NCI-H524 treated with DMSO at 0.1 percent for 48 hours (cell line): ENCODE data around the gene VIPR2.

ENCODE experiments used
- DNase-seq: peaks from one replicate; lab custom pipeline; 2025; lab: John Stamatoyannopoulos, UW

Gene VIPR2

DNA sequence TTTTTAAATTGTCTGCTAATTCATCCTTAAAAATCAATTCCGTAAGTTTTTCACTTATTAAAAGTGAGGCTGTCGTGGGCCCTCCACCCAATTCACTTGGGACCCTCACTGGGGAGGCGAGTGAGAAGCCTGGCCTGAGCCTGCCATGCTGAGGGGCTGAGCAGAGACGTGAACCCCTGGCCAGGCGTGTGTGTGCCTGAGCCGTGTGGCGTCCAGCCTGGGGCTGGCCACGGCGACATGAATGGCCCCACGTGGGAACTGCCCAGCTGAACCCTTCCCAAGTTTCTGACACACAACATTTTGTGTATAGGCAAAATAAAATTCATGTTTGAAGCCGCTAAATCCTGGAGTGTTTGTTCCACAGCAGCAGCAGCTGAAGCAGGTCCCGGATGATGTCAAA lies 13.0 kb upstream of the VIPR2 start:
- no peak for DNase-seq

DNA sequence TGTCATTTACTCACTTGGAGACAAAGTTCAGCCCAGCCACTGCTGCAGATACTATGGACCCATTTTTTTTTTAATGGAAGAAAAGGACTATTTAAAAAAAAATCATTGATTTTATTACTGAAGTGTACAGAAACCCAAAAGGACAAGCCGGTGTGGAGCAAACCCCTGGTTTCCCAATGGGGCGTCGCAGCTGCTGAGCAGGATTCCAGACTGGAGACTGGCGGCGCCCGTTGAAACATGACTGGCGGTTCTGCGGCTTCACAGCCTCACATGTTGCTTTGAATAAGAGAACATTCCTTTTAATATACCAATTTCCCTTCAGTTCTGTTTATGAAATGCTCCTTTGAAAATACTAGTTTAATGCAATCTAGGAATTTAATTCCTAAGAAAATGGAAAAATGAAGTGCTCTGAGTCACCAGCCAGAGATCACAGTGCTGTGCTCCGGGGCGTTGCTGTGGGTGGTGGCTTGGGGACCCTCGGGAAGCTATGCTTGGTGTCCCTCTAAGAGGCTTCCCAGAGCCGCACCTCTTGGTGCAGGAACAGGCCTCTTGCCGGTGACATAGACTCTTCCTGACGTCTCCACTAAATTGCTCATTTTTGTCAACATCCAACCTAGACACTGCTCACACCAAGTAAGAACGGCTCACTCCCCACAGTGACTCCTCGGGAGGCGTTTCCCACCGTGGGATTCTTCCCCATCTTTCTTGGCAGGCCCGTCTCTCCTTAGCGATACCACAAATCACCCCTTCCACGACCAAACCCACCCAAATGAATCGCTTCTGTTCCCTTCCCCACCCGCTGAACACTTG lies 12.0 kb upstream of the VIPR2 start:
- no peak for DNase-seq

DNA sequence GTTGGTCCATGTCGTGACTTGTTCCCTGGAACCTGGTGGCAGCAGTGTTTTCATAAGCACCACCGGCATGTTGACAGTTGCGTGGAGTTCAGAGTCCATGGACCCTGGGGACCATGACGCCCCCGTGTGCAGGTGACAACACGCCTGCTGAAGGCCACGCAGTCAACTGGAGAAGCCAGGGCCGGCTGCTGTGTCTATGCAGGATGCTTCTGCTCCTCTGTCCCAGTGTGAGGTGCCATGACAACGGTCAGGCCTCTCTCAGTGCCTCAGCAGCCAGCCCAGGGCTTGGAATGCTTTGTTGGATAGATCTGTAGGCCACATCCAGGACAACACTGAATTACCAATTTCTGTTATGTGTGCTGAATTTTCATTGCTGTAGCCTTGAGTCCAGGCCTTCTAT lies 10.7 kb upstream of the VIPR2 start:
- DNase-seq, result no peak

DNA sequence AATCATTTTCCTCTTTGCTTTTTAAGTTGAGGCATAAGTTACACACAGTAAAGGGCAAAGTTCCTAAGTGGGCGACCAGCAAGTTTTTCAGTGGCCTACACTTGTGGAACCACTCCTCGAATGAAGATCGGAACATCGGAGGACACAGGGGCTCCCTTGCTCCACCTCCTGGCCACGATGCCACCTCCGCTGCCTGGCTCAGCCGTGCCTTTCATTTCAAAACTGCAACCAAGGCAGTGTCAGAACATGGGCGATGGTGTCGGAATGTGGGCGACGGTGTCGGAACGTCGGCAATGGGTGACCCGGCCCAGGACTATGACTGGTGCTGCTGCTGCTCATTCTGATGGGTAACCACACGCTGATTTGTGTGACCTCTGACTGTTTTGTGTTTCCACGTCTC lies 9.6 kb upstream of the VIPR2 start:
- no peak for DNase-seq

DNA sequence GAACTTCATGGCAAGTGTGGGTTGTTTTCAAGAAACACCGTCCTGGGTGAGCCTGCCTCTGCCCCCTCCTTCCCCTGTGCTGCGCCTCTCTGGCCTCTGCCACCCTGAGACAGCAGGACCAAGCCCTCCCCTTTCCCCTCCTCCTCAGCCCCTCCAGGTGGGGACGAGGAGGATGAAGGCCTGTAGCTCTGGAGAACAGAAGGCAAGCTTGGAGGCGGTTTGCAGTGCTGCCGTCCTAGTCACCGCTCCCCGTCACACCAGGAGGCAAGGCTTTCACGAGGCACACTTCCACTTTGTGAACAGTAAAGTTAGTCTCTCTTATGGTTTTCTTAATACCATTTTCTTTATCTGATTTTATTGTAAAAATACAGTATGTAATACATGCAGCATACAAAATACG lies 8.8 kb upstream of the VIPR2 start:
- DNase-seq, result no peak

DNA sequence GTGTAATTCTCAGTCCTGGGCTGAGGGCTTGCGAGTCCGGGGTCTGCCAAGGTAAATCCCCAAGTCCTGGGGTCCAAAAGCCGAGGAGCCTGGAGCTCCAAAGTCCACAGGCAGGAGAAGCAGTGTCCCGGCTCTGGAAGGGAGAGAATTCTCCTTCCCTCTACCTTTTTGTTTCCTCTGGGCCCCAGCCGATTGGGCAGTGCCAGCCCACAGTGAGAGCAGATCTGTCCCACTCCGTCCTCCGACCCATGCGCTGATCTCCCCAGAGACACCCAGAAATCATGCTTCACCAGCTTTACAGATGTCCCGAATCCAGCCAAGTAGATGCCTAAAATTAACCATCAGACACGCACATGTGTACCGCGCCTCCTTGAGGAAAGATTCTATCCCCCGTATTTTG lies 8.1 kb upstream of the VIPR2 start:
- no peak for DNase-seq

DNA sequence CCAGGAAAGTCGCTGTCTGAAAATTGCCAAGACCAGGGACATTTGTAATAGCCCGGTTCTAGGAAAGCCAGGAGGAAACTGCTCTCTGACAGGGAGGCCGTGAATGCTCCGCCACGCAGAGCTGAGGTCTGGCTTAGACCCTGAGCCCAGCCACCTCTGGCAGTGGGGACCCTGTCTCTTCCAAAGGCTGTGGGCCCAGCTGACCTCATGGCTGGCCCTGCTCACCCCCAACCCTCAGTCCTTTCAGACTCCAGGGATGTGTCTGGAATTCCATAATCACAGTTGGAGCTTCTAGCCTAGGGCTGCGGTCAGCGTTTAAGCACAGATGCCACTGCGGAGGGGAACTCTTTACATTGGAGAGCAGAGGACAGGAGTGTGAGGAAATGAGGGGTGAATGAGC lies 6.6 kb upstream of the VIPR2 start:
- no peak for DNase-seq

DNA sequence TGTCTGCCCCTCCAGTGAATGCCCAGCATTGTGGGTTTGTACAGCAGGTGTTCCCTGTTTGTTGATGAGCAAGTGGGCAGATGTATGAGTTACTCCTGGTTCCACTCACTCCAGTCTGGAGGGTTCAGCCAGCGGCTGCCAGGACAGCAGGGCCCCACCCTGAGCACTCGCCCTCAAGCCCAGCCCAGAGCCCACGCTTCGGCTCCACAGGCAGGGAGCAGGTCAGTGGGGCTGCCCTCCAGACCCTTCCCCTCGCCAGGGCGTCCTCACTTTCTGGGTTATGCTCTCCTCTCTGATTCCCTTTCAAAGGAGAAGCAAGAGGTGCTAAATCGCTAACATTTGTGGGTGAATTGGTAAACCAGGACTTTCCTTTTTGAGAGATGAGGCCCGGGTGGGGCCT lies 4.8 kb upstream of the VIPR2 start:
- DNase-seq, result no peak

DNA sequence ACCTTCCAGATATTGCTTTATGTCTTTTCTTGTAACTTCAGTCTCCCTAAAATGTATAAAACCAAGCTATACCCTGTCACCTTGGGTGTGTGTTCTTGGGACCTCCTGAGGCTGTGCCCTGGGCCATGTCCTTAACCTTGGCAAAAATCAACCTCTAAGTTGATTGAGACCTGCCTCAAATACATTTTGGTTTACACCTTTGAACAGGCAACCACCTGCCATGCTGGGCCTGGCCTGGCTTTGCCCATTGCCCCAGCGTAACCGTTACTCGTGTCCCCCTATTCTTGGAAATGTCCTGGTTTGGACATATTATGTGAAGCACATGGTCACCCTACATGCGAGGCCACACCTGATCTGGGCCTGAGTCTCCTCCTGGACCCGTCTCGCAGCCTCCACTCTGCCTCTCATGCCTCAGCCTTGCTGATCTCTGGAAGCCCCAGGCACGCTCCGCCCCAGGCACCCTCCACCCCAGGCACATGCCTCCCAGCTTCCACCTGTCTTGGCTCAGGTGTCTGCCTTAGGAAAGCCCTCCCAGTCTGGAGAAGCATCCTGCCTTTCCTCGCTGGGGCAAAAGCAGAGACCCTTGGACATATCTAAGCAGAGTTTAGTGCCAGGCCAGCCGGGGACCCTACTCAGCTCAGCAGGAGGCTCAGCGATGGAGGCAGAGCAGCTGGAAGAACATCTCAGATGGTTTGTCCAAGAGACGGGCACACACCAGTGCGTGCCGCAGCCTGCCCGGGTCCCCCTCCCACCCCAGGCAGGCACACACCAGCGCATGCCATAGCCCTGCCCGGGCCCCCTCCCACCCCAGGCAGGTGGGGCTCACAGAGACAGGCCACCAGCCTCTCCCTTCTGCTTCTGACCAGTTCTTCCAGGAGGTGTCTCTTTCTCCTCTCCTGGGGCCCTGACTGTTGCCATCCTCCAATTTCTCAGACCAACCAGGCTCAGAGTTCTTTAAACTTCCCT lies 4.0 kb upstream of the VIPR2 start:
- DNase-seq, result no peak

DNA sequence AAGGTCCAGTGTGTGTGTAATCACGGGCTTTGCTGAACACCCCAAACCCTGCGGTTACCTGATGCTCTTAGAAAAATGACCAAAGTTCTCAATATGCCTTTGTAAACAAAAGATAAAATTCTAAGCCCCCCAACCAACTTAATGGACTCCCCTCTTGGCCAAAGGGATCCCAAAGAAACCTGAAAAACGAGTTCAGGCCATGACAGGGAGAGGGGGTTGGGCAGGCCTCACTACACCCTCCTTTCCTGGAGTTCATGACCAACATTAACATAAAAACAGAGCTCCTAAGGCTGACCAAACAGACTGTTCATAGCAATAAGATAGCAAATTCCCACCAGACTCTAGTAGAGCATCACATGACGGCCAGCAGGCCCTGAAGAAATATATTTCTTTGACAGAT lies 3.0 kb upstream of the VIPR2 start:
- no peak for DNase-seq

DNA sequence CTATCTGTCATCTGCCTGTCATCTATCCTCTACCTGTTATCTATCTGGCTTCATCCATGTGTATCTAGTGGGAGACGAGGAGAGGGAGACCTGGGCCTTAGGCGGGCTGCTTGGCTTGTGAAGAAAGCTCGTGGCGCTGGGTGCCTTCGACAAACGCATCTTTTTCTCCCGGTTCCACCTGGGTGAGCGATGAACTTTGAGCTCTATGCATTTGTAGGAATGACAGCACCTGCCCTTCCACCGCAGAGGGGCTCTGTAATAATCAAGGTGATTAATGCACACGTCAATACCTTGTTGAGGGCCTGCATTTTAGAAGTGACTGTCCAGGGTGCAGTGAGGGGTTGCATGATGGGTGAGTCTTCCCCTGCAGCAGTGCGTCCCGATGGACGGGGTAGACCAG lies 2.6 kb upstream of the VIPR2 start:
- DNase-seq, result no peak

DNA sequence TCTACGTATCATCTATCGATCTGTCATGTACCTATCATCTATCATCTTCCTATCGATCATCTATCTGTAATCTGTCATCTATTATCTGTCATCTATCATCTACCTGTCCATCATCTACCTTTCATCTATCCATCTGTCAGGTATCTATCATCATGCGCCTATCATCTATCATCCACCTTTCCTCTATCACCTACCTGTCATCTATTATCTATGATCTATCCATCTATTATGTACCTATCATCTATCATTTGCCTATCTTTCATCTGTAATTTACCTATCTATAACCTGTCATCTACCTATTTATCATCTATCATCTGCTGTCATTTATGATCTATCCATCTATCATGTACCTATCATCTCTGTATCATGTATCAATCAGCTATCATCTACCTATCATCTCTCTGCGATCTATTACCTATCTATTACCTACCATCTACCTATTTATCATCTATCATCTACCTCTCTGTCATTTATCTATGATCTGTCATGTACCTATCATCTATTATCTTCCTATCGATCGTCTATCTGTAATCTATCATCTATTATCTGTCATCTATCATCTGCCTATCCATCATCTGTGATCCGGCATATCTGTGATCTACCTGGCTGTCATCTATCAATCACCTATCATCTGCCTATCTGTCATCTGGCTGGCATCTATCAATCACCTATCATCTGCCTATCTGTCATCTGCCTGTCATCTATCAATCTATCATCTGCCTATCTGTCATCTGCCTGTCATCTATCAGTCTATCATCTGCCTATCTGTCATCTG lies 1.6 kb upstream of the VIPR2 start:
- no peak for DNase-seq

DNA sequence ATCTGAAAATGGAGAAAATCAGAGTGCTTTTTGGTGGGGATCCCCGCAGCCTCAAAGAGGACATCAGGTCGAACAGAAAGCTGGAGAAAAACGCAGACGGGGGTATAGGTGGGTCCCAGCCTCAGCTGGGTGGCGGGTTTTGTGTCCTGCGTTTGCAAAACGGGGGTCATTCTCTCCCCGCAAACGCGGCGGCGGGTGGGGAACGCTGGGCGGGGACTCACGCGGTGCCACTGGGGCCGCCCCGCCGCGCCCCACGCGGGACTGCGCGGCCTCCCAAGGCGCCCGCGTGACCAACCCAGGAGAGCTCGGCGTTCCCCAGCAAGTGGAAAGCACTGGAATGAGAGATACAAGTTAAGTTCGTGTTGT lies 806 bp upstream of the VIPR2 start:
- no peak for DNase-seq

DNA sequence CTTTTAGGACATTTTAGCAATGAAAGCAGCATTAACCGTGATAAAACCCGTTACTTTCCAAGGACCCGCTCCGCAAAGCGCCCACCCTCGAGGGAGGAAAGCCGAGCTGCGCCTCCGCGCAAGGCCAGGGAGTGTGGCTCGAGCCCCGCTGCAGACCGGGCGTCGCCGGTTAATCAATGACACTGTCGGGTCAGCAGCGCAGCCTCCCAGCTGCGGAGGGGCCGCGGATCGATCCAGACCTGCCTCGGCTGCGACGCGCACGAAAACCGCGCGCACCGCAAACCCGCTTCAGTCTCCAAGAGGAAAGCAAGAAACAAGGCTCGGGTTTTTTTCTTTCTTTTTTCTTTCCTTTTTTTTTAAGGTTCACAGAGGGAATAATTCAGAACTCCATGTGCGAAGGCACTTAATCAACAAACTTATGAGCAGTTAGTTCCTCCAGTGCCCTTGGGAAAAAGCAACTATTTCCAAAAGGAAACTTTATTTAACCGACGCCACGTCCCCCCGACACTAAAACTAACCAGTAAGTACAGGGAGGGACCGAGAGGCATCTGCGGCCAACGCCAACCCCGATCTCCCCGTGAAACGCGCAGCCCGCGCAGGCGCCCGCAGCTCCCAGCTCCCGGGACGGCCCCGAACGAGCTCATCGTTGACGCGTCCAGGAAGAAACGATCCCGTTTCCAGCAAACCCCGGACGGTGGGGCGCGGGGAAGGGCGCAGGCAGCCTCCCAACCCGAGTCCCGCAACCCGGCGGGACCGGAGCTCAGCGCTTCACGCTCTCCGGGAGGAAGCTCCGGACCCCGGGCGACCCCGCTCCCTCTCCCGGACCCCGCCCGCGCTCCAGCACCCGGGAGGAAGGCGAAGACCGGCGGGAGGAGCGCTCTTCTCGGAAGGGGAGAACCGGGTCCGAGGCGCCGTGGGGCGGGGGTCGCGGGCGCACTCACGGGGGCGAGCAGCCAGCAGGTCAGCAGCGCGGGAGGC lies 598 bp downstream of the VIPR2 start:
- no peak for DNase-seq

DNA sequence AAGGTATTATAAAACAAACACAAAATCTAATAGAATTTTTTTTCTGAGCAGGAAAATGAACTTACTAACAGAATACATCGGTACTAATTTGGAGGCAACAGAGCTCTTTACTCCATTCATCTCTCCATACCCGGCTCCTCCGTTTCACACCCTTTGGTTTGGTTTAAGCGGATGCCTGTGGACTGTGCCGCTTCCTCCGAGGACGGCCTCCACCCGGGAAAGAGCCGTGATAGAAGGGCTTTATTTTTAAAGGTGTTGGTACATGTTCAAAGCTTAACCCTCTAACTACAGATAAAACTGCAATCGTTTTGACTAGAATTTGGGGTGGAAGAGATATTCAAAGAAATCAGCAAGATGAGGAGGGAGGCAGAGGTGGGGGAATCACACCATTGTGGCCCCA lies 1.9 kb downstream of the VIPR2 start:
- DNase-seq, result no peak

DNA sequence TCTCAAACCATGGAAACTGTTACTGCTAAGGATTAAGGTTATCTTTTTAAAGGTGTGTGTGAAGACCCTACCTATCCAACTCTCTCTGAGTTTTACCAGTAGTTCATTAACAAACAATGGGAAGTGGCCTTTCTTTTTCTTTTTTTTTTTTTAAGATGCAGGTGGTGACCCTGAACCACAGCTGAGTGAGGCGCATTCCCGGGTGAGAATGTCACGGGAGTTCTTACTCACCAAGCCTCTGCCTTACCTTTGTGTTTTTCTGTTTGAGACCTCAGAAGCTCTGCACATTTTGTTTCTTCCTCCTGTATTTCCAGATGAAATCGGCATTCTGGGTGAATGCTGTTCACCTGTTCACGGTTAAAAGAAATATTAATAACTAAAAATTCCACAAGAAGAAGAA lies 2.5 kb downstream of the VIPR2 start:
- no peak for DNase-seq

DNA sequence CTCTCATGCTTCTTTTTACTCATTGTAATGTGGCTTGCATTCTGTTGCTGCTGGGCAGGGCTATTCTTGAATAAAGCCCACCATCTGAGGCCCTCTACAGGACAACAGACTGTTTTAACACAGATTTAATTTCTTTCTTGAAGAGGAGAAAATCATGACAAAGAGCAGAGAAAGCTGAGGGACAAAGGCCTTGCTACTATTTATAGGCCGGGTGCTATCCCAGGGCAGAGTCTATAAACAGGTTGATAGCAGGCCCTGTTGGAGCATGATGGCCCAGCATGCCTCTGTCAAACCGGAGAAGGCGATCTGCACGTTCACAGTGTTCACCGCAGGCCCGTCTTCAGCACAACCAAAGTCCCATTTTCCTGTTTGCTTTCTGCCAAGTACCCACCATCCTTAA lies 3.0 kb downstream of the VIPR2 start:
- DNase-seq, result no peak

DNA sequence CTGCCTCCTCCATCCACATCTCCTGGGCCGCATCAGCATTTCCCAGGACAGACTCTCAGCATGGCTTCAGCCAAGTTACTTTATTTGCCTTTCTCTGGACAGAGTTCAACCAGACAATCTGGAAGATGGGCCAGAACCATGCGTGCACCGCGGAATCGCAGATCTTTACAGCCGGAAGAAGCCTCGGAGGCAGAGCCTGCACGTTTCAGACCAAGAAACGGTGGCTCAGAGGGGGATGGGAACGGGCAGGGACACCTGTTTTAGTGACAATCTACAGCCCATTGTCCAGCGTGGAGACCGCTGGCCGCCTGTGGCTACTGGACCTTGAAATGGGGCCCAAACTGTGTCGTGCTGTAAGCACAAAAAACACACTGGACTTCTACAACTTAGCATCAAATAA lies 3.5 kb downstream of the VIPR2 start:
- no peak for DNase-seq

DNA sequence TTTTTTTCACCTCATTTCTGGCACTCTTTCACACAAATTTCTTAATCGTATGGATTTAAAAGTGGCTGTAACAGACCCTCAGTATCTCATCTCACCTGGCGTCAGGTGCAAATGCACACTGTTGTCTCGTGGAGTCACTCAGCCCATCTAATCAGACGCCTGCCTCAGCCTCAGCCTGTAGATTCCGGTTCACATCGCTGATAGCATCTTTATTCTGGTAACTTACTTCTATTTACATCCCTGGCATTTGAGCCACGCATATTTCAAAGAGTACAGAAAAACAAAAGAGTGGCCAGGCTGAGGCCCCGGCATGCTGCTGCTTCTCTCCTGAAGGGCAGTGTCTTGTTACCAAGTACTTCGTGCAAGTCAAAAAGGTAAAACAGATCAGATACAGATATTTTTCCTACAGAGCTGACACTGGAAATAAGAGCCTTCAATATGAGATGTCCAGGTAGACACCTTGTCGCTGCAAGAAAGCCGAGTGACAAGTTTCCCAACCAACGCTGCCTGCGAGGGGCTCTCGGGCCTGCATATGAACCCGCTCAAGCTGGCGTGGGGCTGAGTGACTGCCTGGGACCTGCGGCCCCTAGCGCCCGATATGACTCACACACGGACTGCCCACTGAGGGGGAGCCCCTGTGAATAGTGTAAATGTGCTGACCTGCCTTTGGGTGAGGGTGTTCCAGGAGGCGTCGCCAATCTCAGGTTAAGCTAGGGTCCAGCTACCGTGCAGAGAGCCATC lies 4.3 kb downstream of the VIPR2 start:
- no peak for DNase-seq

DNA sequence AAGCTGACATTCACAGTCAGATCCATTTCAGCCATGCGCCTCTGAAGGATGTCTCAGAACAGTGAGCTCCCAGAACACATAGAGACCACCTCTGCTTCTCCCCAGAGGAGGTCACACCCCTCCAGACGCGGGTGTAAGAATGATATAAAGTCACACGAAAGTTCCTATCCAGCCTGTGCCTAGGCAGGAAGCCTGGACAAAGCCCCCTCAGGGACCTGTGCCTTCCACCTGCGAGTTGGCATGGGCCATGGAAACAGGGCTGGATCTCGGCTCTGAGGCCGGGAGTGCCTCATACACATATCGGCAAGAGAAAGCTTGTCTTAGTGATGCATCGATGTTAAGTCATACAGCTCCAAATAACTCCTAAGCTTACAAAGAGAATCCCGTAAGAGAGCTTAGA lies 5.0 kb downstream of the VIPR2 start:
- DNase-seq, result no peak

DNA sequence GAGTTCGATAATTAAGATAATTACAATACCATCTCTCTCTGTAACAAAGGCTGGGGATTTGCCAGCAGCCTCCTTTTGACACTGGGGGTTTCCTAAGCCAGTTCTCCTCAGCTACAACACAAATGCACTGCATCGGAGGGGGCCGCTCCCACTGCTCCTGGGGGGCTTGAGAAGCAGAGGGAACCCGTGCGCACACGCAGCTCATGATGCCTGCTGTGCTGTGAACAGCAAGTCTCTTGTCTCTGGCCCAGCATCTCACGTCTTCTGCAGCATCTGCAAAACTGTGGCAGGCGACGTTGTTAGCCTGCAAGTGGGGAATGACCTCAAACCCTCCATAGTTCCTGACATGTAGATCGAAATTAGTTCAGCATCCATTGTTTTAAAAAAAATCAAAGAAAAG lies 5.5 kb downstream of the VIPR2 start:
- DNase-seq, result no peak
